CD4-positive, alpha-beta T cell (primary cell): ENCODE measurements around the gene PSMD5. TPM values are rescaled to one million over a fixed set of nuclear protein-coding genes. Genes with fewer than 3 reads are reported as not detected.

Source experiments
- ATAC-seq: fragments of 200-7000 bp; cut with Tn5 transposase; one replicate; pipeline ENCODE4 v1.10.0; 2022; ENCODE audit warnings: mild to moderate bottlenecking; ENCODE audit not compliant: poor library complexity
- CTCF ChIA-PET: fragments of 350-600 bp; sonication (Branson Sonifier 250); formaldehyde crosslinking; loops from one replicate; lab custom pipeline; 2021; ENCODE audit warnings: antibody characterized with exemption, inconsistent platforms; lab: Charles Lee
- POLR2A ChIA-PET: fragments of 350-600 bp; sonication (Branson Sonifier 250); formaldehyde crosslinking; loops from one replicate; lab custom pipeline; 2021; ENCODE audit warnings: antibody characterized with exemption, inconsistent platforms; lab: Charles Lee
- DNase-seq, 14 experiments: peaks; one replicate each; pipeline ENCODE4 v3.0.0-alpha.2; 2013 to 2020; ENCODE audit warnings: mixed read lengths in 2 of 14
- H3K27ac ChIP-seq, 2 donors: one replicate each; pipeline versions ENCODE4 v1.5.1 to v1.7.0; 2013; ENCODE audit warnings: low read length in 2 of 2, low read depth in 1 of 2, mild to moderate bottlenecking in 1 of 2
- H3K27me3 ChIP-seq, 2 experiments: 1 replicate in 1 of 2; 2 replicates in 1 of 2; pipeline versions ENCODE4 v1.6.1 to v1.7.0; 2013; ENCODE audit warnings: low read length in 2 of 2, control low read depth in 1 of 2, mild to moderate bottlenecking in 1 of 2, moderate library complexity in 1 of 2; ENCODE audit not compliant: insufficient read depth in 2 of 2, control insufficient read depth in 1 of 2
- H3K36me3 ChIP-seq: one replicate; pipeline ENCODE4 v1.6.1; 2013; ENCODE audit warnings: low read length, control low read depth; ENCODE audit not compliant: insufficient read depth
- H3K4me1 ChIP-seq: one replicate; pipeline ENCODE4 v1.6.1; 2013; ENCODE audit warnings: low read length, control low read depth; ENCODE audit not compliant: insufficient read depth
- H3K4me3 ChIP-seq: one replicate; pipeline ENCODE4 v1.5.1; 2013; ENCODE audit warnings: mild to moderate bottlenecking, low read length, moderate library complexity
- H3K9me3 ChIP-seq, 2 experiments: 1 replicate in 1 of 2; 2 replicates in 1 of 2; pipeline versions ENCODE4 v1.6.1 to v1.7.0; 2013; ENCODE audit warnings: low read length in 2 of 2, mild to moderate bottlenecking in 2 of 2, control low read depth in 1 of 2, moderate library complexity in 1 of 2; ENCODE audit not compliant: control insufficient read depth in 1 of 2, insufficient read depth in 1 of 2
- H3K27ac Mint-ChIP-seq: one replicate; pipeline ENCODE4 v1.8.0; 2020; ENCODE audit warnings: mixed read lengths
- H3K27me3 Mint-ChIP-seq: one replicate; pipeline ENCODE4 v1.8.0; 2021; ENCODE audit warnings: mixed read lengths
- H3K36me3 Mint-ChIP-seq: one replicate; pipeline ENCODE4 v1.8.0; 2021; ENCODE audit warnings: low read depth, mixed read lengths
- H3K4me1 Mint-ChIP-seq: one replicate; pipeline ENCODE4 v1.8.0; 2021; ENCODE audit warnings: low read depth, mixed read lengths
- H3K4me3 Mint-ChIP-seq: one replicate; pipeline ENCODE4 v1.8.0; 2020; ENCODE audit warnings: mild to moderate bottlenecking, mixed read lengths
- H3K9me3 Mint-ChIP-seq: one replicate; pipeline ENCODE4 v1.8.0; 2020; ENCODE audit warnings: mixed read lengths
- intact Hi-C, 2 experiments: fragments of 100-400 bp; cut with DNase I in 1 of 2; cut with micrococcal nuclease in 1 of 2; formaldehyde crosslinking; loops; one replicate each; pipeline versions ENCODE4 v1.15.1 to v1.9.0; 2023 to 2025; cut with DNase I, micrococcal nuclease
- total RNA-seq, 174 experiments: library from RNA in 2 of 174; stranded (reverse) in 2 of 174; gene quantifications; one replicate each; pipeline ENCODE4 v1.2.3 and lab custom pipeline; 2021 to 2026
- TF ChIP-seq, protein P1 (sequence below): fragments of 200-600 bp; IDR thresholded peaks from one replicate; pipeline ENCODE4 v1.8.0; 2022; ENCODE audit warnings: antibody characterized with exemption, mild to moderate bottlenecking

Gene PSMD5
- total RNA-seq, 2 experiments from 2014 or later, result 35.4 to 44.3 TPM

DNA sequence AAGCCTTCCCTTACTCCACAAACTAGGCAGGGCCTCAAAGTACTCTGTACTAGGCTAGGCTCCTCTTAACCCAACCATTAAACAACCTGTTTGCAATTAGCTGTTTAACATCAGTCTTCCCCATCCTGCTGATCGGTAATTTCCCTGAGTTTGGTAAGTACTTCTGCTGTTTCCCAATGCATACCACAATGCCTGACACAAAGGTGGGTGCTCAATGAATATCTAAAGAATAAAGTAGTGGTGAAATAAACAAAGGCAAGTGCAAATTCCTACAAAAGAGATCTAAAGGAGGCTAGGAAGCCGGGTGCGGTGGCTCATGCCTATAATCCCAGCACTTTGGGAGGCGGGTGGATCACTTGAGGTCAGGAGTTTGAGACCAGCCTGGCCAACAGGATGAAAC, 74.5 kb downstream of the PSMD5 start:
- POLR2A ChIA-PET, result interaction anchor here (0.9 kb wide), 3 partner anchors 11 to 74 kb away, joined by 3 read pairs; partner anchors contain the start of genes FBXW2 and PSMD5
- no peak overlapping the region for H3K4me3 Mint-ChIP-seq

DNA sequence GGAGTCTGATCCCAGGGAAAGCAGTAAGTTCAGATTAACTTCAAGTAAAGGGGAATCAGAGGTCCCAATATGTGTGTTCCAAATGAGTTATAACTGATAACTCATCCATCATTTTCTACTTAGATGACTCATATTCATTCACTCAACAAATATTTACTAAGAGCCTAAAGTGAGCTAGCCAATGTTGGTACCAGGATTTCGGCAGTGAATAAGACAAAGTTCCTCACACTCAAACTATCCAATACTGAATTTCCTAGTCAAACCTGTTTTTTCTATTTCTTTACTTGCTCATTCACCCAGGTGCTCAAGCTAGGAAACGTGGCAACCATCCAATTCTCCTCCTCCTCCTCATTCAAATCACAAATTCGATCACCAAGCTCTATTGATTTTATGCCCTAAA, 75.3 kb downstream of the PSMD5 start:
- ChIA-PET POLR2A (interaction anchor here (0.9 to 1.0 kb wide), 2 partner anchors 10 to 26 kb away, joined by 3 read pairs; partner anchors contain the start of gene FBXW2), CTCF (interaction anchor here (1.0 kb wide), 1 partner anchor 289 kb away, joined by 3 read pairs; no protein-coding TSS in a partner anchor)
- Histone ChIP-seq H3K4me1 (no peaks in the 10 kb centered on the region), H3K27ac (no peak overlapping the region), H3K4me3 (no peak overlapping the region), H3K27me3 (no peaks in the 10 kb centered on the region), H3K9me3 (no peaks in the 10 kb centered on the region), H3K36me3 (peaks cover 82% of the 10 kb centered on the region)
- Mint-ChIP-seq H3K4me3 (no peak overlapping the region), H3K27ac (peak overlapping the region; percentile 40), H3K9me3 (no peaks in the 10 kb centered on the region), H3K36me3 (peaks cover 92% of the 10 kb centered on the region), H3K27me3 (no peaks in the 10 kb centered on the region), H3K4me1 (no peaks in the 10 kb centered on the region)
- intact Hi-C loops, result no loop called here
- TF ChIP-seq, protein P1, sequence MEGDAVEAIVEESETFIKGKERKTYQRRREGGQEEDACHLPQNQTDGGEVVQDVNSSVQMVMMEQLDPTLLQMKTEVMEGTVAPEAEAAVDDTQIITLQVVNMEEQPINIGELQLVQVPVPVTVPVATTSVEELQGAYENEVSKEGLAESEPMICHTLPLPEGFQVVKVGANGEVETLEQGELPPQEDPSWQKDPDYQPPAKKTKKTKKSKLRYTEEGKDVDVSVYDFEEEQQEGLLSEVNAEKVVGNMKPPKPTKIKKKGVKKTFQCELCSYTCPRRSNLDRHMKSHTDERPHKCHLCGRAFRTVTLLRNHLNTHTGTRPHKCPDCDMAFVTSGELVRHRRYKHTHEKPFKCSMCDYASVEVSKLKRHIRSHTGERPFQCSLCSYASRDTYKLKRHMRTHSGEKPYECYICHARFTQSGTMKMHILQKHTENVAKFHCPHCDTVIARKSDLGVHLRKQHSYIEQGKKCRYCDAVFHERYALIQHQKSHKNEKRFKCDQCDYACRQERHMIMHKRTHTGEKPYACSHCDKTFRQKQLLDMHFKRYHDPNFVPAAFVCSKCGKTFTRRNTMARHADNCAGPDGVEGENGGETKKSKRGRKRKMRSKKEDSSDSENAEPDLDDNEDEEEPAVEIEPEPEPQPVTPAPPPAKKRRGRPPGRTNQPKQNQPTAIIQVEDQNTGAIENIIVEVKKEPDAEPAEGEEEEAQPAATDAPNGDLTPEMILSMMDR, result no peak
- ATAC-seq (no peak), DNase-seq (no peak)

More for the DNA sequence above, 74.5 kb downstream of the PSMD5 start:
- Histone ChIP-seq H3K36me3 (peaks cover 82% of the 10 kb centered on the region), H3K27ac (no peak overlapping the region), H3K4me3 (no peak overlapping the region), H3K27me3 (no peaks in the 10 kb centered on the region), H3K4me1 (no peaks in the 10 kb centered on the region), H3K9me3 (no peaks in the 10 kb centered on the region)
- intact Hi-C loops, result no loop called here
- ATAC-seq, result no peak
- TF ChIP-seq, protein P1, result no peak
- CTCF ChIA-PET, result no interaction called here
- H3K4me1 Mint-ChIP-seq, result no peaks in the 10 kb centered on the region
- peaks cover 92% of the 10 kb centered on the region for H3K36me3 Mint-ChIP-seq
- DNase-seq, result no peak
- peak overlapping the region; percentile 40 for H3K27ac Mint-ChIP-seq
- no peaks in the 10 kb centered on the region for H3K27me3 Mint-ChIP-seq
- no peaks in the 10 kb centered on the region for H3K9me3 Mint-ChIP-seq

Other genes starting within 250 kb of the PSMD5 start
- gene MEGF9, start 128.5 kb downstream of the PSMD5 start, total RNA-seq, result 1 to 10 TPM; 4.0 to 4.5 TPM
- 10 to 100 TPM; 58.7 to 64.7 TPM for gene FBXW2, start 49.5 kb downstream of the PSMD5 start, total RNA-seq
- gene PHF19, start 34.3 kb upstream of the PSMD5 start, total RNA-seq, result 10 to 100 TPM; 60.3 to 63.0 TPM
- 10 to 100 TPM; 60.3 to 61.7 TPM for gene TRAF1, start 83.9 kb upstream of the PSMD5 start, total RNA-seq
- gene C5, start 207.4 kb upstream of the PSMD5 start, total RNA-seq, result 1 to 10 TPM in 1 of 2 experiments, under 1 TPM in 1; 0.89 to 1.3 TPM
- gene CNTRL, start 232.0 kb upstream of the PSMD5 start, total RNA-seq, result 10 to 100 TPM; 35.1 to 38.1 TPM